ENCODE results near the gene SLC6A9.

SLC6A9 gene

DNA sequence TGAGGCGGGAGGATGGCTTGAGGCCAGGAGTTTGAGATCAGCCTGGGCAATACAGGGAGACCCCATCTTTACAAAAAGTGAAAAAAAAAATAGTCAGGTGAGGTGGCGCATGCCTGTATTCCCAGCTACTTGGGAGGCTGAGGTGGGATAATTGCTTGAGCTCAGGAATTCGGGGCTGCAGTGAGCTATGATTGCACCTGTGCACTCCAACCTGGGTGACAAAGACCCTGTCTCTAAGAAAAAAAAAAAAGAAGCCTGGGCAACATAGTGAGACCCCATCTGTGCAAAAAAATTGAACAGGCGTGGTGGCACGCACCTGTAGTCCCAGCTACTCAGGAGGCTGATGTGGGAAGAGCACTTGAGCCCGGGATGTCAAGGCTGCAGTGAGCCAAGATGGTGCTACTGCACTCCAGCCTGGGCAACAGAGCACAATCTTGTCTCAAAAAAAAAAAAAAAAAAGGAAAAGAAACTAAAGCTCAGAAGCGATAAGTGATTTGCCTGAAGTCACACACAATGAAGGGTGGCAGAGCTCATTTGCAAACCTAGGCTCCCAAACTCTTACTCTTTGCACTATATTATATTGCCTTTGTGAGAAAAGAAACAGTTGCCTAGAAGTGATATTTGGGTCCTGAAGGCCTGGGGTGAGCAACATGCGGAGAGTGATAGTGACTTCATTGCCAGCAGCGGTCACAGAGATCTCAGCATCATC, 37.9 kb downstream of the SLC6A9 start:
- no peak for TF ChIP-seq CREB1 (IDR thresholded peaks at IDR 0.05; ENCODE audit: low read depth)
- no peak for TF ChIP-seq TEAD4 (IDR thresholded peaks at IDR 0.05)
- TF ChIP-seq, protein P1, sequence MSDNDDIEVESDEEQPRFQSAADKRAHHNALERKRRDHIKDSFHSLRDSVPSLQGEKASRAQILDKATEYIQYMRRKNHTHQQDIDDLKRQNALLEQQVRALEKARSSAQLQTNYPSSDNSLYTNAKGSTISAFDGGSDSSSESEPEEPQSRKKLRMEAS (IDR thresholded peaks at IDR 0.05), result no peak

DNA sequence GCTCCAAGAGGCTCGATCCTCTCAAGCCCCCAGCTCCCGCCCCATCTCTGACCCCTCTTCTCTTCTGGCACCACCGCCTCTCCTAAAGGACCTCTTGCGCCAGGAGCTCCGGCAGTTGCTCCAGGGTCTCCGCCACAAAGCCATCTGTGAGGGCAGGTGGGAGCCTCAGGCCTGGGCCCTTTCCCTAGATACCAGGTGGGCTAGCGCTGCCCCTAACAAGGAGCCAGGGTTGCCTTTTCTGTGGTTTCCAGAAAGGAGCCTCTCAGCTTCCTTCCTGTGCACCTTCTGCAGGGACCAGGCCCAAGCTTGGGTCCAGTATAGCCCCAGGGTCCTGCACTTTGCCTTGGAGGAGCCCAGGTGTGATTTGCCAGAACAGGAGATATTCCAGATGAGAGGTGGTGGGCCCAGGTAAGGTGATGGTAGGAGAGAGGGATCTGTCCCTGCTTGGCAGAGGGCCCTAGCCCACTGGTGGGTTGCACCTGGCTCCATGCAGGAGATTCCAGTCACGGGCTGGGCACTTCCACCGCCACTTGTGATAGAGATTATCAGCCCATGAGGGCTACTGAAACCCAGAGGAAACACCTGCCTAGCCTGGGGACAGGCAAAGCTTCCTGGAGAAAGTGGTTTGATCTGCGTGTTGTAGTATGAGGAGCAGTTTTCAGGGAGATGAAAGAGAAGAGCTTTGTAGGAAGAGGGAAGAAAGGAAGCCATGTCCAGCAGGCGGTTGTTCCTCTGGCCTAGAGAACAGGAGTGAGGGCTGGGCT, 38.8 kb downstream of the SLC6A9 start:
- no peak for TF ChIP-seq CREB1 (IDR thresholded peaks at IDR 0.05; ENCODE audit: low read depth)
- no peak for TF ChIP-seq NFIC (IDR thresholded peaks at IDR 0.05)
- TF ChIP-seq EP300 (IDR thresholded peaks at IDR 0.05; ENCODE audit: borderline replicate concordance), result no peak
- TF ChIP-seq ZBTB7A (IDR thresholded peaks at IDR 0.05; ENCODE audit: low read depth), result no peak
- no peak for TF ChIP-seq YY1 (IDR thresholded peaks at IDR 0.05; ENCODE audit: low read depth)
- TF ChIP-seq TCF12 (IDR thresholded peaks at IDR 0.05; ENCODE audit: low read depth), result no peak
- TF ChIP-seq, protein P2, sequence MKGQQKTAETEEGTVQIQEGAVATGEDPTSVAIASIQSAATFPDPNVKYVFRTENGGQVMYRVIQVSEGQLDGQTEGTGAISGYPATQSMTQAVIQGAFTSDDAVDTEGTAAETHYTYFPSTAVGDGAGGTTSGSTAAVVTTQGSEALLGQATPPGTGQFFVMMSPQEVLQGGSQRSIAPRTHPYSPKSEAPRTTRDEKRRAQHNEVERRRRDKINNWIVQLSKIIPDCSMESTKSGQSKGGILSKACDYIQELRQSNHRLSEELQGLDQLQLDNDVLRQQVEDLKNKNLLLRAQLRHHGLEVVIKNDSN (IDR thresholded peaks at IDR 0.05), result no peak
- no peak for TF ChIP-seq TEAD4 (IDR thresholded peaks at IDR 0.05)
- TF ChIP-seq EGR1 (IDR thresholded peaks at IDR 0.05), result no peak
- TF ChIP-seq, protein P3, sequence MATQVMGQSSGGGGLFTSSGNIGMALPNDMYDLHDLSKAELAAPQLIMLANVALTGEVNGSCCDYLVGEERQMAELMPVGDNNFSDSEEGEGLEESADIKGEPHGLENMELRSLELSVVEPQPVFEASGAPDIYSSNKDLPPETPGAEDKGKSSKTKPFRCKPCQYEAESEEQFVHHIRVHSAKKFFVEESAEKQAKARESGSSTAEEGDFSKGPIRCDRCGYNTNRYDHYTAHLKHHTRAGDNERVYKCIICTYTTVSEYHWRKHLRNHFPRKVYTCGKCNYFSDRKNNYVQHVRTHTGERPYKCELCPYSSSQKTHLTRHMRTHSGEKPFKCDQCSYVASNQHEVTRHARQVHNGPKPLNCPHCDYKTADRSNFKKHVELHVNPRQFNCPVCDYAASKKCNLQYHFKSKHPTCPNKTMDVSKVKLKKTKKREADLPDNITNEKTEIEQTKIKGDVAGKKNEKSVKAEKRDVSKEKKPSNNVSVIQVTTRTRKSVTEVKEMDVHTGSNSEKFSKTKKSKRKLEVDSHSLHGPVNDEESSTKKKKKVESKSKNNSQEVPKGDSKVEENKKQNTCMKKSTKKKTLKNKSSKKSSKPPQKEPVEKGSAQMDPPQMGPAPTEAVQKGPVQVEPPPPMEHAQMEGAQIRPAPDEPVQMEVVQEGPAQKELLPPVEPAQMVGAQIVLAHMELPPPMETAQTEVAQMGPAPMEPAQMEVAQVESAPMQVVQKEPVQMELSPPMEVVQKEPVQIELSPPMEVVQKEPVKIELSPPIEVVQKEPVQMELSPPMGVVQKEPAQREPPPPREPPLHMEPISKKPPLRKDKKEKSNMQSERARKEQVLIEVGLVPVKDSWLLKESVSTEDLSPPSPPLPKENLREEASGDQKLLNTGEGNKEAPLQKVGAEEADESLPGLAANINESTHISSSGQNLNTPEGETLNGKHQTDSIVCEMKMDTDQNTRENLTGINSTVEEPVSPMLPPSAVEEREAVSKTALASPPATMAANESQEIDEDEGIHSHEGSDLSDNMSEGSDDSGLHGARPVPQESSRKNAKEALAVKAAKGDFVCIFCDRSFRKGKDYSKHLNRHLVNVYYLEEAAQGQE (IDR thresholded peaks at IDR 0.05; ENCODE audit: low read depth), result no peak
- TF ChIP-seq CEBPB (IDR thresholded peaks at IDR 0.05), result no peak

DNA sequence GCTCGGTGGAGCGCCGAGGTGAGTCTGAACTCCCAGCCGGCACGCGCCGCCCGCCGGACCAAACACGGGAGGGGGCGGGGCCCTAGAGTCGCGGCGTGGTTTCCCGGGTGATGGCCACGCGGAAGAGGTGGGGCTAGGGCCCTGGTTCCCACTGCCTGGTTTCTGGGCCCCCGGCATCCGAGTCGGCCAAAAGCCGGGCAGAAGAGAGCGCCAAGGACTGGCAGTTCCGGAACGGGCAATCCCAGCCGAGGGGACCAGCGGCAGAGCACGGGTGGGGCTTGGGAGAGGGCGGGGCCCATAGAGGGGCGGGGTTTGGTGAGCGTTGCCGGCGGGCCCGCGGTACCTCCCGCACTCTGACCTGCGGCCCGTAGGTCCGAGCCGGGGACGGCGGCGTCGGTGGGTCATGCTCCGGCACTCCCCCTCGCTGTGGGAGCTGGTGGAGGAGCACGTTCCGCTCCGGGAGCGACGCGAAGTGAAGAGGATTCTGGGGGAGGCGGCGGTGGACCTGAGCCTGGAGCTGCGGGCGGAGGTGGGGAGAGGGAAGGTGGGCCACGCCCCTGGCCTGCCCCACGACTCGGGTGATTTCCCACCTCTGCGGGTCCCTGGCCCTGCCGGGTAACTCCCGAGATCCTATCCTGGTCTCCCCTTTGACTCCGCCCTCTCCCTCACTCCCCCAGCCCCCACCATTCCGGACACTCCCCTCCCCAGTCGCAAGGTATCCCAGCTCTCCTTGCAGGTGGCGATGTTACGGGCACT, 39.6 kb downstream of the SLC6A9 start, which contains the start of gene CCDC24:
CCDC24 (plus strand) TSS at position 124 of the 756 bp plus-strand sequence; CDS start at position 404, 280 bp downstream.
- TF ChIP-seq NFIC (IDR thresholded peaks at IDR 0.05), result peak; percentile 33; the same call in 1 of the 2 replicates
- TF ChIP-seq, protein P2 (IDR thresholded peaks at IDR 0.05), result no peak
- TF ChIP-seq CREB1 (IDR thresholded peaks at IDR 0.05; ENCODE audit: low read depth), result no peak
- TF ChIP-seq YY1 (IDR thresholded peaks at IDR 0.05; ENCODE audit: low read depth), result no peak
- no peak for TF ChIP-seq FOXM1 (IDR thresholded peaks at IDR 0.05; ENCODE audit: borderline replicate concordance, low read depth)
- TF ChIP-seq RAD21 (IDR thresholded peaks at IDR 0.05; ENCODE audit: low read depth), result no peak; the same call in 1 of the 2 replicates
- TF ChIP-seq, protein P3 (IDR thresholded peaks at IDR 0.05; ENCODE audit: low read depth), result no peak
- no peak for TF ChIP-seq TCF12 (IDR thresholded peaks at IDR 0.05; ENCODE audit: low read depth)
- no peak for TF ChIP-seq TEAD4 (IDR thresholded peaks at IDR 0.05)
- no peak for TF ChIP-seq EP300 (IDR thresholded peaks at IDR 0.05; ENCODE audit: borderline replicate concordance)
- TF ChIP-seq, protein P1 (IDR thresholded peaks at IDR 0.05), result peak; percentile 73; the same call in 1 of the 2 replicates
- TF ChIP-seq ZBTB7A (IDR thresholded peaks at IDR 0.05; ENCODE audit: low read depth), result 0 out of 2 replicates have a peak, but pooled peaks have one; percentile 41
- TF ChIP-seq TAF1 (IDR thresholded peaks at IDR 0.05; ENCODE audit: low read depth), result no peak; the same call in 1 of the 2 replicates

DNA sequence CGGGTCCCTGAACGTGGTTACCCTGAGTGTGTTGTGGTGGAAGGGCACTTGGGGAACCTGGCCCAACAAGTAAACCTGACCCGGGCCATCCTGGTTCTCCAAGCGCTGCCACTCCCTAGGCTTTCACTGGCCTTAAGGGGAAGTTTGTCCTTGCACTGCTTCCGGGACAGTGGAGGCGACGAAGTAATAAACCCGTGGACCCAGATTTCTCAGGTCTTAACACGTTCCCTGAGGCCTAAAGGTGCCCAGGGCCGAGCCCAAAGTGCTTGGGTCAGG, 40.1 kb downstream of the SLC6A9 start:
- TF ChIP-seq NFIC (IDR thresholded peaks at IDR 0.05) (no peak), YY1 (IDR thresholded peaks at IDR 0.05; ENCODE audit: low read depth) (no peak), RAD21 (IDR thresholded peaks at IDR 0.05; ENCODE audit: low read depth) (no peak), EP300 (IDR thresholded peaks at IDR 0.05; ENCODE audit: borderline replicate concordance) (no peak), ZBTB7A (IDR thresholded peaks at IDR 0.05; ENCODE audit: low read depth) (no peak), TCF12 (IDR thresholded peaks at IDR 0.05; ENCODE audit: low read depth) (no peak), TEAD4 (IDR thresholded peaks at IDR 0.05) (no peak), CEBPB (IDR thresholded peaks at IDR 0.05) (no peak)
- TF ChIP-seq, protein P3 (IDR thresholded peaks at IDR 0.05; ENCODE audit: low read depth), result no peak
